ENCODE measurements around the gene FUOM. TPM values are rescaled to one million over a fixed set of nuclear protein-coding genes. Genes with fewer than 3 reads are reported as not detected.
A peak's percentile ranks its signal among the peaks of the same experiment; 100 is the strongest.

The FUOM gene
- total and polyA plus RNA-seq, 2 of the 4 experiments (the other 2 are of a cell fraction) = 26.3 to 52.8 TPM

DNA sequence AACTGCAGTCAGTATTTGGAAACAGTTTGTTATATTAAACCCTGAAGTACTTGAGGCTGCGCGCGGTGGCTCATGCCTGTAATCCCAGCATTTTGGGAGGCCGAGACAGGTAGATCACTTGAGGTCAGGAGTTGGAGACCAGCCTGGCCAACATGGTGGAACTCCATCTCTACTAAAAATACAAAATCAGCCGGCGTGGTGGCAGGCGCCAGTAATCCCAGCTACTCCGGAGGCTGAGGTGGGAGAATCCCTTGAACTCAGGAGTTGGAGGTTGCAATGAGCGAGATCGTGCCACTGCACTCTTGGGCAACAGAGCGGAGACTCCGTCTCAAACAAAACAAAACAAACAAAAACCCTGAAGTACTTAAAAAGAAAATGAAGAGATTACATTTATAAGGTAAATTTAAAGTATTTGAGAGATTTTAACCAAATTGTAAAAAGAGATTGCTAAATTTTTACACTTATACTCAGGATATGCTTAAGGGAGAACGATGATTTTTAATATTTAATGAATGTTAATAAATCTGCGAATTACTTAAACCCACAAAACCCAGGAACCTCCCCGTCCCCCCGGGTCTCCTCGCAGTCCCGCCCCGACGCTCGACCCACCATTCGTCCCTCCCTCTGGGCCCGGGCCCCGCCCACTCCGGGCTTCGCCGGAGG lies 35.7 kb upstream of the FUOM start:
- ATAC-seq (ENCODE audit: low read depth) = no peak
- H4K91ac ChIP-seq (ENCODE audit: insufficient read depth, low read depth, low read length) = 0 out of 2 replicates have a peak overlapping the region, but pooled peaks have one; percentile 38
- H3K18ac ChIP-seq (ENCODE audit: low read depth, low read length) = no peak overlapping the region
- H2BK15ac ChIP-seq (ENCODE audit: low read depth, low read length) = no peak overlapping the region
- no peak overlapping the region for H3K4me3 ChIP-seq (ENCODE audit: insufficient read depth, low read depth, low read length)
- H2AFZ ChIP-seq (replicated peaks; ENCODE audit: low read length, poor library complexity) = peak overlapping the region; percentile 94
- H2AK9ac ChIP-seq (replicated peaks; ENCODE audit: low read depth, low read length, poor library complexity) = no peak overlapping the region
- H3K56ac ChIP-seq (ENCODE audit: extremely low read depth, insufficient read depth, low read length) = no peak overlapping the region
- TF ChIP-seq MAZ (IDR thresholded peaks at IDR 0.05; ENCODE audit: borderline replicate concordance, low read depth, low read length) (no peak), RAD21 (IDR thresholded peaks at IDR 0.05; ENCODE audit: low read length) (no peak), SMC3 (IDR thresholded peaks at IDR 0.05; ENCODE audit: low read depth, low read length) (no peak), NFE2L2 (IDR thresholded peaks at IDR 0.05; ENCODE audit: low read depth, low read length) (no peak), BHLHE40 (IDR thresholded peaks at IDR 0.05; ENCODE audit: low read depth, low read length) (no peak), POLR2A (IDR thresholded peaks at IDR 0.05; ENCODE audit: low read depth, low read length) (no peak)
- TF ChIP-seq, protein P1, sequence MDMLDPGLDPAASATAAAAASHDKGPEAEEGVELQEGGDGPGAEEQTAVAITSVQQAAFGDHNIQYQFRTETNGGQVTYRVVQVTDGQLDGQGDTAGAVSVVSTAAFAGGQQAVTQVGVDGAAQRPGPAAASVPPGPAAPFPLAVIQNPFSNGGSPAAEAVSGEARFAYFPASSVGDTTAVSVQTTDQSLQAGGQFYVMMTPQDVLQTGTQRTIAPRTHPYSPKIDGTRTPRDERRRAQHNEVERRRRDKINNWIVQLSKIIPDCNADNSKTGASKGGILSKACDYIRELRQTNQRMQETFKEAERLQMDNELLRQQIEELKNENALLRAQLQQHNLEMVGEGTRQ (IDR thresholded peaks at IDR 0.05; ENCODE audit: low read depth, low read length) = no peak
- no peak overlapping the region for H3K23ac ChIP-seq (ENCODE audit: low read depth, low read length)
- H2AK5ac ChIP-seq (ENCODE audit: low read depth, low read length) = no peak overlapping the region
- 0 out of 2 replicates have a peak overlapping the region, but pooled peaks have one; percentile 51 for H3K9ac ChIP-seq (ENCODE audit: low read depth, low read length)
- ChIA-PET CTCF (interaction anchor here (0.7 kb wide), 1 partner anchor 16 kb away, joined by 3 read pairs; no protein-coding TSS in a partner anchor), POLR2A (ENCODE audit: unreplicated experiment) (no interaction called here)
- intact Hi-C loops (cut with micrococcal nuclease) (no loop called here), dilution Hi-C loops (cut with HindIII; ENCODE audit: low sequenced_read_pairs, unreplicated experiment) (no loop called here), in situ Hi-C loops (cut with MboI; ENCODE audit: low sequenced_read_pairs) (no loop called here)
- peak overlapping the region; percentile 69 for H3K4ac ChIP-seq (ENCODE audit: low read depth, low read length)
- no TSS peak for BruUV-seq (replicated peaks)
- peaks cover 24 to 35% of the 10 kb centered on the region in 2 experiments for H3K79me1 ChIP-seq (ENCODE audit: low read depth in 1 of 2, low read length in 2 of 2)
- H3K36me3 ChIP-seq (ENCODE audit: control insufficient read depth, insufficient read depth, low read length) = peaks cover 21% of the 10 kb centered on the region
- no peak overlapping the region; the same call in 1 of the 2 replicates for H3K4me2 ChIP-seq (ENCODE audit: low read depth, low read length)
- no peaks in the 10 kb centered on the region for H3K9me3 ChIP-seq (ENCODE audit: control insufficient read depth, insufficient read depth, low read length)
- no peaks in the 10 kb centered on the region for H4K20me1 ChIP-seq (ENCODE audit: insufficient read depth, low read length)
- no peak overlapping the region for H3K14ac ChIP-seq (replicated peaks; ENCODE audit: low read depth, low read length)
- H3K4me1 ChIP-seq (ENCODE audit: control insufficient read depth, insufficient read depth, low read length) = peaks cover 4% of the 10 kb centered on the region; the same call in 1 of the 2 replicates
- no peaks in the 10 kb centered on the region for H3K27me3 ChIP-seq (ENCODE audit: control insufficient read depth, insufficient read depth, low read length)
- H4K8ac ChIP-seq (ENCODE audit: low read depth in 2 of 2, low read length in 2 of 2) = peak overlapping the region; percentile 90 to 98
- H2BK120ac ChIP-seq (ENCODE audit: low read depth, low read length) = no peak overlapping the region
- no peak overlapping the region for H2BK5ac ChIP-seq (ENCODE audit: low read depth, low read length, poor library complexity, severe bottlenecking)
- no peak overlapping the region for H3K27ac ChIP-seq (ENCODE audit: insufficient read depth, low read length)
- no peak overlapping the region for H2BK20ac ChIP-seq (ENCODE audit: low read depth, low read length)
- H4K5ac ChIP-seq (ENCODE audit: low read depth, low read length) = peak overlapping the region; percentile 90
- H3K9me1 ChIP-seq (ENCODE audit: insufficient read depth, low read length) = peaks cover 9% of the 10 kb centered on the region; the same call in 1 of the 2 replicates
- no peak for DNase-seq
- 100% methylated on average over 4 of the region's 27 CpGs; no CpG with 5 or more reads in 1 of the 2 experiments for WGBS, 2 experiments (ENCODE audit: extremely low coverage in 2 of 2, insufficient read length in 1 of 2)
